Esophagus squamous epithelium (tissue), 4 donors: Measurements from ENCODE around the gene AKIRIN2.

Experiments
- CTCF ChIP-seq, 6 experiments: fragments of 450-650 bp in 4 of 6; fragments of 200-600 bp in 2 of 6; sonication (generic) in 2 of 6; IDR thresholded peaks; one replicate each; pipeline ENCODE4 v1.5.1; 2016 to 2019; ENCODE audit warnings: antibody characterized with exemption in 6 of 6, mild to moderate bottlenecking in 4 of 6, moderate library complexity in 4 of 6
- POLR2A ChIP-seq, 4 donors: fragments of 450-650 bp; IDR thresholded peaks; one replicate each; pipeline ENCODE4 v1.6.1; 2017; ENCODE audit warnings: antibody characterized with exemption in 4 of 4, mild to moderate bottlenecking in 4 of 4, moderate library complexity in 3 of 4

DNA sequence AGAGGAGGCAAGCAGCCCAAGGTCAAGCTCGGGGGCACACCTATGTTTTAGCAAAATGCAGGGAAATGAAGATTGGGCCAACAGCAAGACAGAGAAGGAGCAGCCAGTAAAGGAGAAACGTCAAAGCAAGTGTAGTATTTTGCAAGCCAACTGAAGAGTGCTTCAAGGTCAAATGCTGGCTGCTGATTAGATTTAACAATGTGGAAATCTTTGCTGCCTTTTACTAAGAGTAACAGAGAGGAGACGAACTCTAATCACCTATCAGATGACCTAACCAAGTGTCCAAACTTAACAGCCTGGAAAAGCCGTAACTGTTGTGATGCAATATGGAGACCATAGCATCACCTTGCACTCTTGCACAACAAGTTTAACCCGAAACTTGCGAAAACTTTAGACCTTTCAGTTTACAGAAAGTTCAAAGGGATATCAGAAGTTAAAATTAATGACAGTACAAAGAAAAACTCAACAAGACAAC, 30.4 kb downstream of the AKIRIN2 start:
- TF ChIP-seq CTCF (IDR thresholded peaks at IDR 0.05) (no peak), POLR2A (IDR thresholded peaks at IDR 0.05) (no peak)
